HG03575 (cell line): ENCODE results near the gene COL21A1.
"Not testable (repeated sequence)": the region's sequence is repeated elsewhere in the genome, so short reads cannot be mapped to it uniquely, and the experiment has no call there.

Source experiments
- ATAC-seq: cut with Tn5 transposase; IDR thresholded peaks from one replicate; pipeline ENCODE4 v1.9.1; 2021; ENCODE audit not compliant: unreplicated experiment, insufficient number of reproducible peaks, low FRiP score; ENCODE audit errors: extremely low read depth

The COL21A1 gene

DNA sequence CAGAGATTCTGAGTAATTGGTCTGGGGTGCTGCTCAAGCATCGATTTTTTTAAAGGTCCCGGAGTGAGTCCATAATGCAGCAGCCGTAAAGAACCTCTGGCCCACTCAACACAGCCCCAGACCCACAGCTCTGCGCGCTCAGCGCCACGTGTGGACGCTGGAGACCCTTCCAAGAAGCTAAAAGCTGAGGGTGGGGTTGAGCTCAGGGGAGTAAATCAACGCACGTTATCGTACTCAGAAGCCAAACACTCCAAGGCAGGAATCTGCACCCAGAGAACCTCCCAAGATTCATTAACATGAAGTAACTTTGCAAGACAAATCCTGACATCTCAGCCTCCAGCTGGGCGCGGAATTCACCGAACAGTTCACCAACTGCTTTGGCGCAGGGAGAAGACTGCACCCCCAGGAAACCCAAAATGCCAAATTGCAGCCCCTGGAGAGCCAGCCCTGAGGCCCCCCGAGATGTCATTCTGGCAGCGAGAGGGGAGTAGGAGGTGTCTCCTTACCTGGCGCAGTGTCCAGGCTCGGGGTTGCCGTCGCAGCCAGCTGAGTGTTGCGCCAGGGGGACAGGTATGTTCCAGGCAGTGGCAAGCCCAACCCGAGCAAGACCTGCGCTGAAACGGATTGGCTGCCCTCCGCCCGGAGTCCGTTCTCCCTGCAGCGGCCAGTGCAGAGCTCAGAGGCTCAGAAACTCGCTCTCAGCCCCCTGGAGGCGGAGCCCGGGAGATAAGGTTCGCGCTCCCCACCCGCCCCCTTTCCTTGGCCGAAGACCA is at the start of gene COL21A1:
Gene COL21A1 (minus strand): TSS at position 700 of the 773 bp plus-strand sequence. CDS start 64,962 bp downstream, outside the sequence.
- no peak for ATAC-seq

DNA sequence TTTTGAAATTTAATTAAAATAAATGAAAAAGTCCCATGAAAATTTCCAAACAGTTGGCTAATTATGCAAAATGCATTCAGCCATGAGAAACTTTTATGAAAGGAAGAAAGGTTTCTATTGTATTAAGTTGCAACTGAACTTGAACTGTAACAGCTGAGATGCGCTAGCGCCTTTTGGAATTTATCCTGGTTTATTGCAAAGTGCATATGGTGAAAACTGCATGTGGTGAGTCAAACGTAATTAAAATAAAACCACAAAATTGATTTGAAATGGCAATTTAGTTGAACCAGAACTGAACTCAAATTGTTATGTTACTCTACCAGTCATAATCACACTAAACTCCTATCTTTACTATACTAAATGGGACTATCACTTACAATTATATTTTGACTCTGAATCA is 46.4 kb upstream of the COL21A1 start:
- no peak for ATAC-seq

DNA sequence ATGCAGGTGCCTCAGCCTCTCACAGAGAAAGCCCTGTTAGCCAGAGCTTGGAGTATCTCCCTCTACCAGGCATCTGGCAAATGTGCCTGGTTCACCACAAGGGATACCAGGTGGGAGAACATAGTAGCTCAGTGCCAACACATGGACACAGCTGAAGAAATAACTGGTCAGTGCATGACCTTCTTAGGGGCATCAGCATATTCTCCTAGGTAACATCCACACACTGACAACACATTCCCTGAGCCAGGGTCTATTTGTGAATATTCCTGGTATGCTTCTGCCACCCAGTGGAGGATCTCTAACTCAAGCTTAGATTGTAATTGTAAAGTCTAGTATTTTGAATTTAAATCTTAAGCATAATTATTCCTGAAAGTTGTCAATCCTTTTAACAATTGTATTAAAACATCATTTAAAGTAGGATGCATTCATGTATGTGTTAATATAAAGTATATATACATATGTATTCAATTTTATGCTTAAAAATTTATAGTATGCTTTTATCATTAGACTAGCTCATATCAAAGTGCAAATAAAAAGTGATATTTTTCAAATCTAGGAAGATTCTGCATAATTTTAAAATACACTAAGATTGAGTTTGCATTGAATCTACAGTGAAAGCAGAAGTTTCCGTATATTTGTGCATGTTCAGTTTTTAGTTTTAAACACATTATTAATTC is 45.3 kb upstream of the COL21A1 start:
- no peak for ATAC-seq

DNA sequence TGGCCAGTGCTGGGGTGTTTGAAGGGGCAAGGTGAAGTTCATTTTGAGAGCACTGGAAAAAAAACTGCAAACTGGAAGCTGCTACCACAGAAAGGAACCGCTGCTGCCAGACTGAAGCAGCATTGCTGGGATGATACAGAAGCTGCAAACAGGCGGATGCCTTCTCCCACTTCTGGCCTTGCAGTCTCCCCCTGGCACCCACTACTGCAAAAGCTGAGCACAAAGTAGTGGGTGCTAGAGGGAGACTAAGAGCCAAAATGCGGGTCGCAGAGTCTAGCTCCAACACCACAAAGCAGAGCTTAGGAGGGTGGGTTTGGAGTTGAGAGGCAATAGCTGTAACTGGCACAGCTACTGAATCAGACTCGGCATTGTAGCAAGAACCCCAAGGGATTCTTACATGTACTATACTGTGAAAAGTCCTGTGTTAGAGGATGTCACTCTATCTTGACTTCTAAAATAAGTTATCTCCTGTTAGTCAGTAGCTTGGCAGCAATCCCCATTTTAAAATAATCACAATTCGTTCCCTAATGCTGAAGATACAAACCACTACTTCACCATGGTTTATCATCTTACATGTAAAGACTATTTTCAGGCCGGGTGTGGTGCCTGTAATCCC is 44.0 kb upstream of the COL21A1 start:
- no peak for ATAC-seq

DNA sequence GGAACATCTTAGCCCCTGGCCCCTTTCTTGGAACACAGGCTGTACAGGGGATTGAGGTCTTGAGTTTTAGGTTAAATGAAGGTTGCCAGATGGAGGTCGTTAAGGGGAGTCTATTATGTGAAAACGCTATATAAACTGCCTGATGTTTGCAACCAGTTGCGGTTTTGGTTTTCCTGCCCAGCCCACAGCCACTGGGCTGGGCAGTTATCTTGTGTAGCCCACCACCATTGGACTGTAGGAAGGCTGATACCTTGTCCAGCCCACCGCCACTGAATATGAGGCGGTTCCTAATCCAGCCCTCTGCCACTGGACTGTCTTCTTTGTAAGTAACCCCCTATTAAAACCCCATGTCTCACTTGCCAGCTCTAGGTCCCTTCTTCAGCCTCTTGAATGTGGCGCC is 42.3 kb upstream of the COL21A1 start:
- ATAC-seq: no peak

DNA sequence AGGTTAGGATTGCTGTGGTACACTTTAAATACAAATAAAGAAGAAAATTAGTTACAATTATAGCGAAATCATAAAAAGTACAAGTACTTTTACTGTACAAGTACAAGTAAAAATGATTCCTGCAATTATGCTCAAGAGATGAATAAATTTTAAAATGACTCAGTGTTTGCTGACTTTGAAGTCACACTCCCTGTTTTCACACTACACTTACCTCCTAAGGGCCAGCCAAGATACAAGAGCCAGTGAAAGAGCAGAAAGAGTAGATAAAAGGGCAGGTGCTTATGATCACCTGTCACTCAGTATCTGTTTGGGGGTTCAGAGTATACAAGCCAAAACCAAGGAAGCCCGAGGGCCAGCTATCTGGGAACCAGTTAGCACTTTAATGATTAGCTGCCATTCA is 41.0 kb upstream of the COL21A1 start:
- ATAC-seq: no peak

DNA sequence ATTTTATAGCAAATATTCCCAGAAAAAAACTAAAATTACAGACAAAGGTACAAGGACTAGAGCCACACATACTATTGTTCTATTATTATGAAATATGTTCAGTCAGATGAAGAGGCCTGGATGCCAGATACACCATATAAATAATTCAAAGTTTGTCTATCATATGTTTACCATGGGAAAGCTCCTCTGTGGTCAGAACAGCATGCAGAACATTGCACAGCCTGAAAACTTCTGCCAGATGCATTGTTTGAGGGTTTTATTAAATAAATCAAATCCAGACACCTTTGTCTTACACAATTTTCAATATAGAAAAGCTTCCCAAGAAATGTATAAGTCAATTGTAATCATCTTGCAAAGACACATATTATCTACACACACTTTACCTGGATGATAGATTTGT is 35.0 kb upstream of the COL21A1 start:
- no peak for ATAC-seq

DNA sequence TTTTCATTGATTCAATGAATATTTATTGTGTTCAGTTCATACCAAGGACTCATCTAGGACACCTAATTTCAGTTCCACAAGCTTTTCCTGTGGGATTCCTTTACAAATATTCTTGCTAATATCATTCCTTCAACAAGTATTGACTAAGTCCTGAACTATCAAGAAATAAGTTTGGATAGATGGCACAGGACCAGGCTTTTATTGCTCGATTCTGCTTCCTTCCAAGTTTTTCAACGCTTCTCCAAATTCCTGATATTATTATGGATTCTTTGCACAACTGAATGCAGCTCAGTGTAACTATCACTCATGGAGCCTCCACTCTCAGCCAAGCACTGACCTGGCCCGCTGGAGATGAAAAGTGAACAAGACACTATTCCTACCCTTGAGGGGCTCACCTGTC is 32.7 kb upstream of the COL21A1 start:
- no peak for ATAC-seq

DNA sequence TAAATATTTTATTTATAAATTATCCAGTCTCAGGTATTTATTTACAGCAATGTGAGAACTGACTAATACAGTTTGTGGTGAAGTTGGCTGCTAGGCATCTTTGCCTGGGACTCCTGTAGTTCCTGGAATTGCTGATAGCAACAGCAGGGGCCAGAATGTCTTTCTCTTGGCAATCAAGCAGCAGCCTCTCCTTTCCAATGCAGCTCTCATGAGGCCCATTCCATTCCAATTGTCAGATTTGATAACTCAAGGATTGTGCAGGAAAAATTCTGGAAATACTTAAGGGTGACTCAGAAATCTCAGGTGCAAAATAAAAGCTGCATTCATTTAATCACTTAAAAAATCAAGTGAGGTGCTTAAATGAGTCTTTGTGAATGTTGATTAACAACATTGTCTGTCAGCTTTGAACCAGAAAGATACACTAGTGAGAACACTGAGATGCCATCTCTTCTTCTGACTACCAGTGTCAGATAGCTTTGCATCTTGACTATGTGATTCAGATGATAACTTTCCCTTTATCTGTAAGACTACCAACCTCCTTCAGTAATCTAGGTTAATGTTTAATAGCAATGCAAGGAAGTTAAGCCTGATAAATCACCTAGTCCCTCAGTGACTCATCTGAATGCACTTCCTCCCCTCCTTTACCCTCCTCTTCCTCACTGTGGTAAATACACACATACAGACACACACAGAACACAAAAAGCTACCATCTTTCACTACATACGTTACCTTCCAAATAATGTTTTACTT is 32.1 kb upstream of the COL21A1 start:
- ATAC-seq: no peak

DNA sequence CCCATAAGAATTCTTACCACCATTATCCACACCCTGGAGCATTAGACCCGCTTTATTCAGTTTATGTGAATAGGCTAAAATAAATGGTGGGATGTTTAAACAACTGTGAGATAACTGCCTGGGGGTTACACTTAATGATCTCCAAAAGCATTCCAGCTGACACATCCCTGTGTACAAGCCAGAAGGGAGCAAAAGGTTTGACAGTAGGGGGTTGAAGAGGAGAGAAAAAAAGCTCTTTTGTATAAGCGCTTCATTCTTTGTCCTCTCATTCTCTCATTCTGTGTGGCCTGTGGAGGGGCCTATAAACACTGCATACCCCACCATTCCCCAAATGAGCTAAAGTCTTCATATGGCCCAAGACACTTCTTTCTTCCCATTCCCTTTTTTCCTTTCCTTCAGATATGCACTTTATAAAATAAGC is 30.8 kb upstream of the COL21A1 start:
- ATAC-seq: no peak

DNA sequence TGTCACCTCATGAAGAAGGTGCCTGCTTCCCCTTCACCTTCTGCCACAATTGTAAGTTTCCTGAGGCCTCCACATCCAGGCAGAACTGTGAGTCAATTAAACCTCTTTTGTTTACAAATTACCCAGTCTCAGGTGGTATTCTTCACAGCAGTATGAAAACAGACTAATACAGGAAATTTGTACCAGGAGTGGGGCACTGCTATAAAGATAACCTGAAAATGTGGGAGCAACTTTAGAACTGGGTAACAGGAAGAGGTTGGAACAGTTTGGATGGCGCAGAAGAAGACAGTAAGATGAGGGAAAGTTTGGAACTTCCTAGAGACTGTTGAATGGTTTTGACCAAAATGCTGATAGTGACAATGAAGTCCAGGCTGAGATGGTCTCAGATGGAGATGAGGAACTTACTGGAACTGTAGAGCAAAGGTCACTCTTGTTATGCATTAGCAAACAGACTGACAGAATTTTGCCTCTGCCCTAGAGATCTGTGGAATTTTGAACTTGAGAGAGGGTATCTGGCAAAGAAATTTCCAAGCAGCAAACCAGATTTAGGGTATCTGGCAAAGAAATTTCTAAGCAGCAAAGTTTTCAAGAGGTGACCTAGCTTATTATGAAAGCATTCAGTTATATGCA is 23.5 kb upstream of the COL21A1 start:
- ATAC-seq: no peak

DNA sequence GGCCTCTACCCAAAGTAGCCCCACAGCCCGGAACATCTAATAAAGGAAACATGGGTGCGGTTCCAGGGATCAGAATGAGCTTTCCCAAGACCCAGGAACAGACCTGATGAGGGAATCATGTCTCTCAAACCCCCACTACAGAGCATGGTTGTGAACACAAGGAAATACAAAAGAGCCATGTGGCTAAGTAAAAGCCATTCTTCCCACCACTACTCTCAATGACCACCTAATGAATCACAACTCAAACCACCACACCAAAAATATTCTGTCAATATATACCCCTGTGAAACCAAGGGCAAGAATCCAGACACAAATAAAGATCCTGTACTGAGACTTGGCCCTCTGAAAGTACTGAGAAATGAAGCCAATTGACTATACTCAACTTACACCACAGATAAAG is 20.9 kb upstream of the COL21A1 start:
- no peak for ATAC-seq

DNA sequence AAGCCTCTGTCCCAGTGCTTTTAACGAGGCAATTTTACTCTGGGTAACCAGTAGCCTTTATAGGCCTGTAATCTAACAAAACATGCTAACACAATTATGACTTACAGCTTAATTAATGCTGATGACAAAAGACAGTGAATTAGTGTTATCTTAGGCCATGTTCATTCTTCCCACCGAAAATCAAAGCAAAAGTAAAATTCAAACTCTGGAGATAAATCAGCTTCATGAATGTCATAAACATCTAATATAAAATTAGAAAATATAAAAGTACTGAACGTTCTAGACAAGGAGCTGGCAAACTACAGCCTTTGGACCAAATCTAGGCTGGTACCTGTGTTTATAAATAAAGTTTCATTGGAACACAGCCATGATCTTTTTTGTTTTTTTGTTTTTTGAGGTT is 18.6 kb upstream of the COL21A1 start:
- ATAC-seq: no peak

DNA sequence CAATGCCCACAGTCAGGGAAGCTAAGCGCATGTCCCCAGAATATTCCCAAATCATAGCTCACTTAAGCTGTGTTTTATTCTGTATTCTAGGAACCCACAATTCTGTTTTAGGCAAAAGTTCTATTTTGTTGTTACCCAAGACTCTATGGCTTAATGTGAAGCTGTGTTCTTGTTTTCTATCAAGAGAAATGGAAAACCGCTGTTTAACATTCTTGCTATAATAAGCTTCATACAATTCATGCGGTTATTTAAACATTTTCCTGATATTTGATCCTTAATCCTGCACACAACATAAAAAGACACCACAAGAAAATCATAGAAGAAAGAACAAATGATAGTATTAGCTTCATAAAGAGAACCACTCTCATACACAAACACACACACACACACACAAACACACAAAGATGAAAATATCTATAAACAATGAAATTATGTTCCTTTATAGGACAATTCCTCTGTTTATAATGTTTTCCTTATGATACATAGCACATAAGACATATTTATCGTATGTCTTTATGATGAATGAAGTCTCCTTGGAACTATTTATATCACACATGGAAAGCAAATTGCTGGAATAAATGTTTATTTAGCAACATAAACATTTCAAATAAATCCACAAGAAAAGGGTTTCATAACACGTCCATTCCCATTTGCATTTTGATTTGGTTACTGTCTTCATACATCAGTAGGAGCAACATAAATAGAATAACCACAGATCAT is 16.4 kb upstream of the COL21A1 start:
- ATAC-seq: no peak

DNA sequence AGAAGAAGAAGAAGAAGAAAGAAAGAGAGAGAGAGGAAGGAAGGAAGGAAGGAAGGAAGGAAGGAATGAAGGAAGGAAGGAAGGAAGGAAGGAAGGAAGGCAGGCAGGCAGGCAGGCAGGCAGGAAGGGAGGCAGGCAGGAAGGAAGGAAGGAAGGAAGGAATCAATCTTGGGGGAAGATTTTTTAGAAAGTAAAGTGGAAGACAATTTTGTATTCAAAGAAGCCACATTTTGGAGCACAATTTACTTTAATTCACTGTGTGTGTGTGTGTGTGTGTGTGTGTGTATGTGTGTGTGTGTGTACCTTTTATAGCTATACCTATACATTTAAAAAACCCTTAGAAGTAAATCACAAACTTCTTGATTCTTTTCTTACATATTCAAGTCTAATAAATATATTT is 13.2 kb upstream of the COL21A1 start:
- not testable (repeated sequence) for ATAC-seq

DNA sequence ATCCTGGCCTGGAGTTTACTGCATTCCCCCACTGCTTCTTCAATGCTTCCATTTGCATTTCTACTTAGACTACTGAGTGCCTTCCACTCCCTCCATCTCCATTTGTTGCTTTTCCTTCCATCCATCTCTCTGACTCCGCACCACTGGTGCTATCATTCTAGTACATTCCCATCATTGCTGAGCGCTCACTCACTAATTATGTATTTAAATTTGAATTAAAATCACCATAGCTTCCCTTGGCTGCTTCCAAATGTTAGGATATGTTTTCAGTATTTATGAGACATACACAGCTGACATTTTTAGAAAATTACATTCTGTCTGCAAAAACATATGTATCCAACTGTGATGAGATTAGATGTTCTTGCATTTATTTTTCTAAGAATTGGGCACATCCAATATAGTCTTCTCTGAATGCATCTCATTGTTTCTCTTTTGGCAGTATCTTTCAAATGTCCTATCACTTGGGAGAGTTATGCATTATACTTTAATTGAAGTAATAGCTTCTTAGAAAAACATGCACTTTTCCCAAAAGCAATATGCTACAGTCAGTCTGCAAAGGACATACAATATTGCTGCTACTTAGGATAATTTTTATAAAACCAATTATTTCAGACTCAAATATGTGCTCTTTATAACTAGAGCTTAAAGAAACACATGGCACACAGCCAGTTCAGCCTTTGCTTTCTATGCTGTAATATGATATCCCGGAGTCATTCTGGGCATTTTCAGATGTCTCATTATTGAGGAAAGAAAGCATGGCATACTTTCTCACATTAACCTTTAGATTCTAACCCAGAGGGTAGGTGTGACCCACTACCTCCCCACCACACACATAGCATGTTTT is 12.1 kb upstream of the COL21A1 start:
- ATAC-seq: no peak

DNA sequence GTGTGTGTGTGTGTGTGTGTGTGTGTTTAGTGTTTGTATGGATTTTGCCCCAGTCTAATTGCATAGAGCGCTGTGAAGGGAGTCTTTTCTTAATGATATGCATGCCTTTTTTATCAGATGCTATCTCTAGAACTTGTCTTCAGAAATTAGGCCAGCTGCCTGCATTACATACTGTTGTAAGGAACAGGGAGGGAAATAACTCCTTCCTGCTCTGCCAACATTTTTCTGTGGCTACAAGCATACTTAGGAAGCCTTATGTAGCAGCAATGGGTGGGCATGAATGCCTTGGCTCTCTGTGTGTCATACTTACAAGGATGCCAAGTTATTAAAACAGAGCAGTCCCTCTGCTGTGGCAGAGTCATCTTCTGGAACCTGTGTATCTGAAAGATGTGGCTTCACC is 8.0 kb upstream of the COL21A1 start:
- ATAC-seq: no peak

DNA sequence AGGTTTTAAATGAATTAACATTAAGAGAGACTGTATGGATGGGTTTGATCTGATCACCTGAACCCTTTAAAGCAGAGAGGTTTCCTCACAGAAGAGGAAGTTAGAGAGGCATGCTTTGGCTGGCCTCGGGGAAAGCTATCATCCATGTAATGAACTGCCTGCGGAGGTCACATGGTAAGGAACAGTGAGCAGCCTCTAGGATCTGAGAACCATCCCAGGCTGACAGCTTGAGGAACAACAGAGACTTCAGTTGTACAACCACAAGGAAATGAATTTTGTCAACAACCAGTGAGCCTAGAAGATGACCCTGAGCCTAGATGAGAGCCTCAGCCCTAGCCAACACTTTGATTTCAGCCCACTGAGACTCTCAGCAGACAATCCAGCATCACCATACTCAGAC is 2.9 kb upstream of the COL21A1 start:
- no peak for ATAC-seq
